RPMI7951 (cell line): ENCODE results near the gene LCE3B. TPM values are rescaled to one million over a fixed set of nuclear protein-coding genes. Genes with fewer than 3 reads are reported as not detected.
"Not testable (repeated sequence)": the region's sequence is repeated elsewhere in the genome, so short reads cannot be mapped to it uniquely, and the experiment has no call there.

Experiments used
- DNase-seq: peaks from one replicate; pipeline ENCODE4 v3.0.0-alpha.2; 2012; ENCODE audit warnings: low read depth
- total RNA-seq: library from RNA; depleted of rRNA; stranded (reverse); fragments of >200 nt; shearing (Covaris generic); gene quantifications from 2 replicates; pipeline ENCODE4 v1.2.3, GENCODE V29; 2014; rRNA removed

The LCE3B gene, protein sequence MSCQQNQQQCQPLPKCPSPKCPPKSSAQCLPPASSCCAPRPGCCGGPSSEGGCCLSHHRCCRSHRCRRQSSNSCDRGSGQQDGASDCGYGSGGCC
- not detected in 2 replicates for total RNA-seq

DNA sequence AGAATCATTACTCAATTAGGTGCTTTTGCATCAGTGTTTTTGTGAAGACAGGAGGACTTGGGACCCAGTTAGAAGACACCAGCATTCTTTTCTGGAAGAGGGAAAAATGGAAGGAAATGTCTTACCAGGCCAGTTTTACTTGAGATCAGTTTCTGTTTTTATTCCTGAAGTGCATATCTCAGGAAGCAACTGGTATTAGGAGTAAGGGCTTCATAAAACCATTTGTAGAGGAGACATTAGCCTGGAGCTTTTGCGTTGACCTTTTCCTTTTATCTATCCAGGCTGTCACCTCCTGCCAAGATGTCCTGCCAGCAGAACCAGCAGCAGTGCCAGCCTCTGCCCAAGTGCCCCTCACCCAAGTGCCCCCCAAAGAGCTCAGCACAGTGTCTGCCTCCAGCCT lies at the start of gene LCE3B:
Gene LCE3B (plus strand): TSS at position 301 of the 400 bp plus-strand sequence. CDS start 0 bp downstream, at position 301.
- no peak for DNase-seq

DNA sequence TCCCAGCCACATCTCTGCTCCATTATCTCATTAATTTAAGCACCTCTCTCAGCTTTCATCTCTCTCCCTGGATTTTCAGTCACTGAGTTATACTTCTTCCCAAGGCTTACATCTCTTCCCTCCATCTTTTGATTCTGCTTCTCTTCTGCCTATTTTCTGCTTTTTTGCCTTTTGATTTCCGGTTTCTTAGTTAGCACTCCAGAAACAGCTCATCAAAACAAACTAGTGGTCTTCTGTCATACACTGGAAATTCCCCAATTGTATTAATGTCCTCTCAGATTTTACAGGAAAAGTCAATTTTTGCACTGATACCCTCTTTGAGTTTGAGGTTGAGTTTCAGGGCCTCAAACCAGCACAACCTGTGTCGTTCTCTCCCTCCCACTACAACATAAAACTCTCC lies 48.5 kb upstream of the LCE3B start:
- DNase-seq, result no peak

DNA sequence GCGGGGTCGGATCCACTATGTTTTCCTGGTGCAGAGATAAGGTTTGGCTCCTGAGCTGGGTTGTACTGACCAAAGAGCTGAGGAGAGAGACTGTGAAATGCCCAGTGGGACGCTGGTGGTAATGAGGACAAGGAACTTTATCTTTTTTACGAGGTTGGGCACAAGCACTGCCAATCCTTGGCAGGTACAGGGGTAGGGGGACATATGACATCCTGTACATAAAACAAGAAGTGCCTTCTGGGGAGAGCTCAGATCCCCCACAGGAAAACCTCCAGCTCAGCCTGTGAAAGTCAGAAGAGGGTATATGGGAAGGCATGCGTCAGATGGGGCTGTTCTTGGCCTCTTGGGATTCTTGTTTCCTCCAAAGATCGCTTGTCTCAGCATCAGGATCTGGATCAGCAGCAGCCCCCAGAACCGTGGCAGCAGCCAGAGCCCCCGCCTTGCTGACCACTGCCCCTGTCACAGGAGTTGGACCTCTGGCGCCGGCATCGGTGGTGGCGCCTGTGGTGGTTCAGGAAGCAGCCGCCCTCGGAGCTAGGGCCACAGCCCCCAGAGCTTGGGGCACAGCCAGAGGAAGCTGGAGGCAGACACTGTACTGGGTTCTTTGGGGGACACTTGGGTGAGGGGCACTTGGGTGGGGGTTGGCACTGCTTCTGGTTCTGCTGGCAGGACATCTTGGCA lies 47.9 kb upstream of the LCE3B start:
- DNase-seq, result no peak

DNA sequence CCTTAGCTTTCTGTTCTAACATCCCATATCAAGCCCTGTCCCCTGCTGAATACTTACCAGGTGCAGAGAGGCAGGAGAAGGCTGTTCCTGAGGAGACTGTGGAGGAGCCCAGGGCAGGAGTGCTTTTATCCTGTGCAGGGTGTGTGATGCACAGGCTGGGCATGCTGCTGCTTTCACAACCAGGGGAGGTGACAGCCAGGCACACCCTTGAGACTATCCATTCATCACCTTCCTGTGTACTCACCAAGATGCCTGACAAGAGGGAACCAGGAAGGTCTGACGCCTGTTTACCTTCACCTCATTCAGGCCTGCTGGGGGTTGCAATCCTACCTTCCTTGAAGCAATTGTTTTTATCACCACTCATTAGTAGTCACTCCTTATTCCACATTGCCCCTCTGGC lies 46.9 kb upstream of the LCE3B start, which contains the start of gene LCE3E:
Gene LCE3E (minus strand): TSS at position 100 of the 400 bp plus-strand sequence. CDS start 572 bp downstream, outside the sequence.
- DNase-seq, result no peak

DNA sequence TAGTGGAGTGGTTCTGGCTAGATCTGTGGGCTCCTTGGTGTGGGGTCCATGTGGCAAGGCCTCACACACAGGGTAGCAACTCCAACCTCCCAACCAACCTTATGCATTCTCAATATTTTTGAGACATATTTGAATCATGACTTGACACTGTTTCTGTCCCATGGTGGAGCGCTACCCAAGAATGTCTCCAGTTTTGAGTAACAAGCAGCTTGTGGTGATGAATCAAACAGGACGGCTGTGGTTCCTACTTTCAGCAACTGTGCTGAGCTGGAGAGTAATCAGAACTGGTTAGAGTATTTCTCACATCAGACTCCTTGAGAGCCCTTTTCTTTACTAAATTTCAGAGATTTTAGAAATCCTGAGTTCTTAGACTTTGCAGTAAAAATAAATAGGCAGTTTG lies 36.4 kb upstream of the LCE3B start:
- peak; percentile 2 for DNase-seq

DNA sequence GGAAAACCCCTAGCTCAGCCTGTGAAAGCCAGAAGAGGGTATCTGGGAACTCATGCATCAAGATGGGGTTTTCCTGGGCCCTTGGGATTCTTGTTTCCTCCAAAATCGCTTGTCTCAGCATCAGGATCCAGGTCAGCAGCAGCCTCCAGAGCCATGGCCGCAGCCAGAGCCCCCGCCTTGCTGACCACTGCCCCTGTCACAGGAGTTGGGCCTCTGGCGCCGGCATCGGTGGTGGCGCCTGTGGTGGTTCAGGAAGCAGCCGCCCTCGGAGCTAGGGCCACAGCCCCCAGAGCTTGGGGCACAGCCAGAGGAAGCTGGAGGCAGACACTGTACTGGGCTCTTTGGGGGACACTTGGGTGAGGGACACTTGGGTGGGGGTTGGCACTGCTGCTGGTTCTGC lies 34.1 kb upstream of the LCE3B start:
- not testable (repeated sequence) for DNase-seq

DNA sequence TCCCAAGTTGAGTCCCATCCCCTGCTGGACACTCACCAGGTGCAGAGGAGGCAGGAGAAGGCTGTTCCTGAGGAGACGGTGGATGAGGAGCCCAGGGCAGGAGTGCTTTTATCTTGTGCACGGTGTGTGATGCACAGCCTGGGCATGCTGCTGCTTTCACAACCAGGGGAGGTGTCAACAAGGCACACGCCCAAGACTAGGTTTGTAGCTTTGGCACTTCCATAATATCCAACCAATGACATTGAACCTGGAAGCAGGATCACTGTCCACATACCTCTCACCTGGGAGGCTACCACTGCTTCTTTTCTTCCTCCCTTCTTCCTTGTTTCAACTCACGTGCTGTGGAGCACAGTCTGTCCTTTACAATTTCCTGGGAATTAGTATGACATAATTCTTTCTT lies 33.2 kb upstream of the LCE3B start, which contains the start of gene LCE3D:
Gene LCE3D (minus strand): TSS at position 84 of the 400 bp plus-strand sequence. CDS start 580 bp downstream, outside the sequence.
- DNase-seq, result no peak

DNA sequence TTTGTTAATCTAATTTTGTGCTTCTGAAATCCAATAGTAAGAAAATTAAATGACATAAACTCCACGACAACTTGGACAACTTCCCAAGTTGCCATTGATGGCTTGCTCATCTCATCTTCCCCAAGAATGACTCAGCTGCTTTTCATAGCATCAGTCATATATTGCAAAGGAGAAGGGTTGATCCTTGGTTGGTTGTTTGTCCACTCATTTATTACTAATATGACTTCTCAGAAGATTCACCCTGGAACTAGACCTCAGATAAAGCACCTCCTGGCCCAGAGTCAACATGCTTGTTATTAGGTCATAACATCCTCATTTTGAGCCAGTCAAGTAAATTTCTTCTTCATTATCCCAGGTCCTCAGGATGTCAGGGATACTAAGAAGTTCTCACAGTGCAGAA lies 31.0 kb upstream of the LCE3B start:
- peak; percentile 38 for DNase-seq

DNA sequence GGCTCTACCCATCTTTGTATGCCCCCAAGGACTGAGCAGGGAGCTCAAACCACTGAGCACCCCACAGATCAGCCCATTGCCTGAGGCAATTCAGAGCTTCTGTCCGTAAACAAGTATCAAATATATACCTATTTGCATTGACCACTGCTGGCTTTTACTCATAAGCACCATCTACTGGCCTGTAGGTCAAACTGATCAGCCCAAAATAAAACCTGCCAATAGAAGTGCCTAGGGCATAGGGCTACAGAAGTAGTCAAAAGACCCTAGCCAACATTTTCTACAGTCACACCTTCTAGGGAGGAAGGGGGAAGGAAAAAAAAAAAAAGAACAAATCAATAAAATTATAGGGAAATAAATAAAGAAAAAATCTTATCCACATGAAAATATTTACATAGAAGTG lies 28.0 kb upstream of the LCE3B start:
- DNase-seq, result peak; percentile 10

DNA sequence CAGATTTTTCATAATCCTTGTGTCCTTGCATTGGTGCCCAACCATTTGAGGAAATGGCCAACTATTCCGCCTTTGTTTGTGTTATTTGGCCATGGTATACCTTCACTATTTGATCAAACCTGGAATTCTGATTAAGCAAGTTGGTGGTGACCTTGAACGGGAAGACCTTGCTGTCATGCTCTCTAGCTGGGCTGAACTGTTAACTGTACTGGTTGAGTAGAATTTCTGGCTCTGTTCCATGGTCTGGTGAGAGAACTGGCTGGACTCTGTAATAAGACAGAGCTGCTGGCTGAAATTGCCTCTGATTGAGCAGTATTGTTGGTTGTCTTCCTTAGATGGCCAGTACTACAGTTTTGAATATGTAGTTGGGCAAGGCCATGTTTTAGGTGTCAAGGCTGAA lies 16.6 kb upstream of the LCE3B start:
- no peak for DNase-seq

DNA sequence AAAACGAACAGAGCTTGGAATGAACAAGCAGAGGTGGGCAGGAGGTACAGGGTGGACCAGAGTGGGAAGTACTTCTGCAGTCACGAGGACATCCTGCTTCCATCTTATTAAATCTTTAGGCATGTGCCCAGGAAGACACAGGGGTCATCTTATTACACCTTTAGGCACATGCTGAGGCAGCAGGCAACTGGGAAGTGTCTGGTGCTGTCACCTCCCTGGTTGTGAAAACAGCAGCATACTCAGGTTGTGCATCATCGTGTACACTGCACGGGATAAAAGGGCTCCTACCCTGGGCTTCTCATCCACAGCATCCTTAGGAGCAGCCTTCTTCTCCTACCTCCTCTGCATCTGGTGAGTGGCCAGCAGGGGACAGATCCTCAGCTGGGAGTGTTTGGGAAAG lies 13.7 kb upstream of the LCE3B start, which contains the start of gene LCE3C:
Gene LCE3C (plus strand): TSS at position 301 of the 400 bp plus-strand sequence. CDS start 498 bp downstream, outside the sequence.
- DNase-seq, result no peak

DNA sequence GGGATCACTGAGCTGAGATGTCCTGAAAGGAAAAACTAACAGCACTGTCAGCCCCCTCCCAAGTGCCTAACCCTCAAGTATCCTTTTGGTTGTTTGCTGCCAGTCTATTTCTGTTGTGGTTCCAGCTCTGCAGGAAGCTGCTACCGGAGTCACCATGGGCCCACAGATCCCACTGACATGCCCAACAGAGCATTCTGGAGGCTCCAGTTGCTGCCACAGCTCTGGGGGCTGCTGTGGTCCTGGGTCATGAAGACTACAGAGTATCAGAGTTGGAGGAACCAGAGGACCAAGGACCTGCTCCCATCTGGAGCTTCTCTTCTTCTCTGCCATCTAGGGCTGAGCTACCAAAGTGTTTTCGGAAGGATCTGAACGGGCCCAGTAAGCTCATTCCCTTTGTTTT lies 8.4 kb downstream of the LCE3B start:
- no peak for DNase-seq

DNA sequence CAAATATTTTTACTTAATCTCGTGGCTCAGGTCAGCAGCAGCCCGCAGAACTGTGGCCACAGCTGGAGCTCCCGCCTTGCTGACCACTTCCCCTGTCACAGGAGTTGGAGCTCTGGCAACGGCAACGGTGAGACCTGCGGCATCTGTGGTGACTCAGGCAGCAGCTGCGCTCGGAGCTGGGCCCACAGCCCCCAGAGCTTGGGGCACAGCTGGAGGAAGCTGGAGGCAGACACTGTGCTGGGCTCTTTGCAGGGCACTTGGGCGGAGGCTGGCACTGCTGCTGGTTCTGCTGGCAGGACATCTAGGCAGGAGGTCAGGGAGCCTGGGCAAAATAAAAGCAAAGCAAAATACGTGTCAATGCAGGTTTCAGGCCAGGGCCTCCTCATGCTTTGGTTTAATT lies 9.2 kb downstream of the LCE3B start, which contains the start of gene LCE3A:
Gene LCE3A (minus strand): TSS at position 301 of the 400 bp plus-strand sequence. CDS start 0 bp downstream, at position 301.
- DNase-seq, result peak; percentile 89

DNA sequence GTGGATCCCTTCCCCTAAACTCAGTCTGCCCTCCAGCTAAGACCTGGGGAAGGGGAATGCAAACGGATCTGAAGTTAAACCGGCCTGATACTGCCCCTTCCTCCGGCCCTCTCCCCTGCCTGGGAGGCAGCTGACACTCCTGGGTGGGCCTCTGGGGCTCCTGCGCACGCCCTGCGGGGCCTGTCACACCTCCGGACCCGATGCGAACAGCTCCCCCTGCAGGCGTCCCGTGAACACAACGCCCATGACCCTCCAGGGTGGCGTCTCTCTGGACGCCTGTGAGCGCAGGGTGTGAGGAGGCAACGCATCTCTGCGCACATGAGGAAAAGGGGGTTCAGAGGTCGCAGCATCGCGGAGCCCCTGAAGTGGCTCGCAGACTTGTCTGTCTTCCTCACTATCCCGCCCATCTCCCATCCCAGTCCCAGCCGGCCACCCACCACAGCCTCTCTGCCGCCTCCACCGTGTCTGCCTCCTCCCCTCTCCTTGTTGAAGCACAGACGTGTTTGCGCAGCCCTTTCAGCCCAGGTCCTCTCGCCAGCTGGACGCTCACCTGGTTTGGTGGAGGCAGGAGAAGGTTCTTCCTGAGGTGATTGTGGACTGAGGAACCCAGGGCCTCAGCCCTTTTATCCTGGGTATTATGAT lies 9.7 kb downstream of the LCE3B start:
- no peak for DNase-seq

DNA sequence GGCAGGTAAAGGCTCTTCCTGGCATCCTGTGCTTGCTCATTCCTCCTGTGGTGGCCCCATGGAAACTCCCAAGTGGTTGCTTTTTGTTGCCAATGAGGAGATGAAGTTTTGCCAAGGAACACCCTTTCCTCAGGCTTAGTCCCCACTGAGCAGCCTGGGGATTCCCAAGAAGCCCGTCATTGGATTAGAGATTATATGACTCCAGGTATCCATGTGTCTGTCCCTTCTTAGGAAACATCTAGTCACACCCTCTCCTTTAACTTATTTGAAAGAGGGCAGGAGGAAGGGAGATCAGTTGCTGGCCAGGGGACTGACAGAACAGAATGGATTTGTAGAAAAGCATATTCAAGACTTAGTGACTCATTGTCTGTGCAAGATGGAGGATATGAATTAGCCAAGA lies 13.1 kb downstream of the LCE3B start:
- no peak for DNase-seq

DNA sequence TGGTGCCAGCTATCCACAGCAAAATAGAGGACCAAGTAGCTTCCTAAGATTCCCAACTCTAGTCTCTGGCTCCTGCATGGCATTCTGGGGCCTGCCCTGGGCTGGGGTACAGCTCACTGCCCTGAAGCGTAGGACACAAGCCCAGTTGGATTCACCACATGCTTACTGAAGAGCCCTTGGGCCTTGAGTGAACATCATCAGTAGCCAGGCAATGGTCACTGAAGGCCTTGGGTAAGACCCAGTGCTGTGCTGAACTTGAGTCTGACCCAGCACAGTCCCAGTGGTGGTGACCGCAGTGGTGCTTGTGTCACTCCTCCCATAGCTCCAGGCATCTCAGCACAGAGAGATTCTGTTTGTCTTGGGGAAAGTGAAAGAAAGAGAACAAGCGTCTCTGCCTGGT lies 17.0 kb downstream of the LCE3B start:
- peak; percentile 57 for DNase-seq

DNA sequence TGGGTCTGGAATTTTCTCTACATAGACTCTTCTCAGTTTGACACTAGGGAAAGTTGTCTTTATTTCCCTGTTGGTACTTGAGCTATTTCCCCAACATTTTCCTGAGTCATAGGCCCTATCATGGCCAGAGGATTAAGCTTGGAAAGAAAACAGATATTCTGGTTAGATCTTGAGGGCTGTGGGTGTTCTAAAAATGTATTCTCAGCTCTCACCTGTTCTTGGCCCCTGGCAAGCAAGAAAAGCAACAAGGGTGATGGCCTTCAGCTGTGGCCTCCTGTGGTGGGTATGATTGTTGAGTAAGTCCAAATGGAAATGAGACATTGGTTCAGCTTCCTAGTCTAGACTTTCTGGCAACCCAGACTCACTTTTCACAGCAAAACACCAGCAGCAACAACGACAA lies 26.7 kb downstream of the LCE3B start:
- DNase-seq, result no peak

DNA sequence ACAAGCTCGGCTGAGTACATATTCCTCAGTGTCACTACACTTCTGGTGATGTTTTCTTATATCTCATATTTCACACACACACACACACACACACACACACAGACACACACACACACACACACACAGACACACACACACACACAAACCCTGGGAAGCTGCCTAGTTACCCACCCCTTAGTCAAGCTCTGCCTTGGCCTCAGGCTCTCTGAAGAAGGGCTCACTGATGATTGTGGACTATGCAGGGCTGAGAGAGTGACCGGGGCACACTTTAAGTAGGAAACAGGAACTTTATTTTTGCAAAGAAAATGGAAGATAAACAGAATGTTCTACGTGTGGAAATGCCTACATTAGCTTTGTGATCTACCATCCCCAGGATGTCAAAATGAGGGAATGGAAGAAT lies 30.3 kb downstream of the LCE3B start:
- DNase-seq, result no peak

DNA sequence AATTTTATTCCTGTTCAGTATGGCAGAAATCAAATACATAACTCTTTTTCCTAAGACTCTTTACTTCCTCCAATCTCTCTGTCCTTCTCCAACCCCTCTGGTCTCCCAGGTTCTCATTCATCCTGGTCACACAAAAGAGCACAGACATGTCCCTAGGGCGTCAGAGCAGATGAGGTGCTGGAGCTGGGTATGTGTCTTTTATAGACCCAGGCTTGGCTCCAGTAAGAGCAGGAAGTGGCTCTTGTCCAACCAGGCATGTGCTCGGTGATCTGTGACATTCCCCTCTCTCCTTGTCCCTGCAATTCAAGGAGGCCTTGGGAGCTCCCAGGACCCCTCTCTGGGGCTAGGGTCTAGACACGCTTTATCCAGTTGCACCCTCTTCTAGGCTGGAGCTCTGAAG lies 31.5 kb downstream of the LCE3B start:
- no peak for DNase-seq

DNA sequence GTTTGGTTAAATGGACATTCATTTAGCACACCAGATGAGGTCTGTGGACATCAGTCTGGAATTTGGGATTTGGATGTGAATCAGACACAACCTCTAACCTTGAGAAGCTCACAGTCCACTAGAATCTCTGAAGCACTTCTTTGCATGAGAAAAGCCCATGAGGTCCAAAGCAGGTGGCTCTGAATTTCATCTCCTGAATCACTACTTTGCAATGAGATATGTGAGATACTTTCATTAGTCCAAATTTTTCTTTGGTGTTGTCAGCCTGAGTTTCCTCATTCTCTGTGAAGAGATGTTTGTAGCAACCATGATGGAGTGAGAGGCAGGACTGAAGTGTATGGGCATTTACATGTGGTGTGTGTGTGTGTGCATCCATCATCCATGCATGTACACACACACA lies 33.0 kb downstream of the LCE3B start:
- DNase-seq, result no peak

DNA sequence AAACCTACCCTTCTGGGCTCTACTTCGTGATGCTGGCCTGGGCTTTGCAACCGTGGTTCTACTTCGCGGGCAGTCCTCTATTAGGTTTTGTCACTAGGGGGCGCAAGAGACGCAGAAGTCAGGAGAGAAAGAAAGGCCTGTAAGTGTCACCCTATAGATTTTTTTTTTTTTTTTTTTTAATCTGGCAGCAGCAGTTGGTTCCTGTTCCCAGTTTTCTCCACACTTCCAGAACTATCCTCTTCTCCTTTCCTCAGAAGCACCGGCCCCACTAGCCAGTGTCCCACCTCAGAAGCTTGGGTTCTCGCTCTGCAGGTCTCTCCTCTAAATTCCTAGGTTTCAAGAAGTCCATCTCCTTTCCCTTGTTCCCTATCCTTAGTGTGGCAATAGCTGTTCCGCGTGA lies 40.5 kb downstream of the LCE3B start:
- DNase-seq, result peak; percentile 39

DNA sequence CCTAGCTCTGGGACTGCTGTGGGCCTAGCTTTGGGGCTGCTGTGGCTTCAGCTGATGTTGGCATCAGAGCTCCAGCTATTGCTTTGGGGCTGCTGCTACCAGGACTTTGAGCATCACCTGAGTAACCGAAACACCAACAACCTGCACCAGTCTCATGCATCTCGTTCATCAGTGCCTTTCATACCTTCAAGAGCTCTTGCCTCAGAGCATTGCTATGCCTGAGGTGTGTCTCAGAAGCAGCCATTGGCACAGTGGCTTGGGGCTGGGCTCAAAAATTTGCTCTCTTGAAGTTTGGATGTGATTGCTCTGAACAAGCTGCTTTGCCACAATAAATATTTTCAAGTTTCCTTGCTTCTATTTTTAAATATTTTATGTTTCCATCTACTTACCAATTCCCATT lies 42.8 kb downstream of the LCE3B start:
- no peak for DNase-seq

DNA sequence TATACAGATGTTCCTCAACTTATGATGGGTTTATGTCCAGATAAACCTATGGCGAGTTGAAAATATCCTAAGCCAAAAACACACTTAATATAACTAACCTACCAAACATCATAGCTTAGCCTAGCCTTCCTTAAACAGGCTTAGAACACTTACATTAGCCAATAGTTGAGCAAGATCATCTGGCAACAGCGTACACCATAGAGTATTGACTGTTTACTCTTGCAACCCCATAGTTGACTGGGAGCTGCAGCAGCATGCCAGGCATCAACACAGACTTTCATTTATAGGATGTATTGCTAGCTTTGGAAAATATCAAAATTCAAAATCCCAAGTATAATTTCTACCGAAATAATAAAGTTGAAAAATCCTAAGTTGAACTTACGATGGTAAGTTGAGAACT lies 44.1 kb downstream of the LCE3B start:
- no peak for DNase-seq
